ENCODE results near the gene HOMER2.

DNA sequence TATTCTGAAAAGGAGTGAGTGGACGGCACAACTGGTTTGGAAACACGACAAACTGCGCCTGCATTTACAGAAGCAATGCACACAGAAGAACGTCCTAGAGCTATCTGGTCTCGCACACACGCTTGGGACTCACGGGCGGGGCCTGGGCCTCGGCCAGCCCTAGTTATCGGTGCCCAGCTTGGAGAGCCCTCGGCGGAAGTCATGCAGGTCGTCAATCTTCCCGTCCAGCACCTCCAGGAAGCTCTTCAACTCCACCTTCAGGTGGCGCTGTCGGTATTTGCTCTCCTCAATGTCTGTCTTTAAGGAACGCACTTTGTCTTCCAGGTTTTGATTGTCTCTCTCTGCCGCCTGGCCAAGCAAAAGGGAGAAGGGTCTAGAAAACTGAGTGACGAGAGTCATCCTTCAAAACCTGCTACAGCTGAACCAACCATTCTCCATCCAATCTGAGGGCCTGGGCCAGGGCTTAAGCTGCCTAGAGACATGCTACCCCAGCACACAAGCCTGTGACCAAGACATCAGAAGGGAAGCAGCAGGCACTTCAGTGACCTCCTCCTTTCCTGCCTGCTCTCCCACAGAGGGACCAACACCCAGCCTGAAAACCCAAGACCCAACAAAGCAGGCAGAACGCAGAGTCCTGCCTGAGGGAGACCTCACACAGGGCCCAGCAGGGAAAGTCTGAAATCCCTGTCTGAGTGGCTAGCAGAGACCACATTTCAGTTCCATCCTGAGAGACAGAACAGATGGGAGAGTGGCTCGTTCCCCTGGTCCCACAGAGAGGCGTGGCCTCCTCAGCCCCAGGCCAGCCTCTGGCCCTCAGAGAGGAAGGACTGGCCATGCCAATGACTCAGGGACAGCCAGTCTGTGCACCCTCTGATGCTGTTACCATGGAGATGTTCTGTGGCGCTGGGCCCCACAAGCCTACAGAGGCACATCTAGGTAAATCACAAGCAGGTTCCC, 102.7 kb downstream of the HOMER2 start:
- TF ChIP-seq, protein P1, sequence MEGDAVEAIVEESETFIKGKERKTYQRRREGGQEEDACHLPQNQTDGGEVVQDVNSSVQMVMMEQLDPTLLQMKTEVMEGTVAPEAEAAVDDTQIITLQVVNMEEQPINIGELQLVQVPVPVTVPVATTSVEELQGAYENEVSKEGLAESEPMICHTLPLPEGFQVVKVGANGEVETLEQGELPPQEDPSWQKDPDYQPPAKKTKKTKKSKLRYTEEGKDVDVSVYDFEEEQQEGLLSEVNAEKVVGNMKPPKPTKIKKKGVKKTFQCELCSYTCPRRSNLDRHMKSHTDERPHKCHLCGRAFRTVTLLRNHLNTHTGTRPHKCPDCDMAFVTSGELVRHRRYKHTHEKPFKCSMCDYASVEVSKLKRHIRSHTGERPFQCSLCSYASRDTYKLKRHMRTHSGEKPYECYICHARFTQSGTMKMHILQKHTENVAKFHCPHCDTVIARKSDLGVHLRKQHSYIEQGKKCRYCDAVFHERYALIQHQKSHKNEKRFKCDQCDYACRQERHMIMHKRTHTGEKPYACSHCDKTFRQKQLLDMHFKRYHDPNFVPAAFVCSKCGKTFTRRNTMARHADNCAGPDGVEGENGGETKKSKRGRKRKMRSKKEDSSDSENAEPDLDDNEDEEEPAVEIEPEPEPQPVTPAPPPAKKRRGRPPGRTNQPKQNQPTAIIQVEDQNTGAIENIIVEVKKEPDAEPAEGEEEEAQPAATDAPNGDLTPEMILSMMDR (IDR thresholded peaks at IDR 0.05) = peak in 5 of 6 experiments; percentile 9 to 65 (median 58)
- no peak for TF ChIP-seq POLR2A (IDR thresholded peaks at IDR 0.05)
